ENCODE data around the gene PRRC2A. TPM values are rescaled to one million over a fixed set of nuclear protein-coding genes. Genes with fewer than 3 reads are reported as not detected.

The PRRC2A gene
- total and polyA plus RNA-seq, 4 donors, result 73.7 to 157 (median 103) TPM

- no peaks in the 10 kb centered on the region for H3K27me3 ChIP-seq (ENCODE audit: control insufficient read depth in 3 of 3, insufficient read depth in 3 of 3, low read length in 2 of 3)
- H3K4me1 ChIP-seq (ENCODE audit: control insufficient read depth in 5 of 5, insufficient read depth in 5 of 5, low read length in 5 of 5), result no peaks in the 10 kb centered on the region
- no peak overlapping the region for H3K4me3 ChIP-seq
- TF ChIP-seq CTCF (IDR thresholded peaks at IDR 0.05; ENCODE audit: control extremely low read depth, extremely low read depth), result no peak
- ATAC-seq (ENCODE audit: insufficient read depth, low FRiP score) (no peak), DNase-seq (no peak)
- no peaks in the 10 kb centered on the region for H3K9me3 ChIP-seq (ENCODE audit: control insufficient read depth in 4 of 4, insufficient read depth in 3 of 4, low read length in 3 of 4)
- WGBS, 2 donors, result 91 to 94% methylated on average over 7 of the region's 7 CpGs
- H3K27ac ChIP-seq (ENCODE audit: low read depth in 1 of 2, low read length in 1 of 2), result no peak overlapping the region
- no peak overlapping the region for H3K9ac ChIP-seq (ENCODE audit: insufficient read depth in 1 of 2, low read length in 2 of 2)
- H3K36me3 ChIP-seq (ENCODE audit: control insufficient read depth in 4 of 4, insufficient read depth in 4 of 4, low read length in 4 of 4), result peaks cover 52 to 90% (median 77%) of the 10 kb centered on the region in 4 donors
Measured at GRCh38 chr6:31629014-31629413, 8.5 kb downstream of the PRRC2A start.

DNA sequence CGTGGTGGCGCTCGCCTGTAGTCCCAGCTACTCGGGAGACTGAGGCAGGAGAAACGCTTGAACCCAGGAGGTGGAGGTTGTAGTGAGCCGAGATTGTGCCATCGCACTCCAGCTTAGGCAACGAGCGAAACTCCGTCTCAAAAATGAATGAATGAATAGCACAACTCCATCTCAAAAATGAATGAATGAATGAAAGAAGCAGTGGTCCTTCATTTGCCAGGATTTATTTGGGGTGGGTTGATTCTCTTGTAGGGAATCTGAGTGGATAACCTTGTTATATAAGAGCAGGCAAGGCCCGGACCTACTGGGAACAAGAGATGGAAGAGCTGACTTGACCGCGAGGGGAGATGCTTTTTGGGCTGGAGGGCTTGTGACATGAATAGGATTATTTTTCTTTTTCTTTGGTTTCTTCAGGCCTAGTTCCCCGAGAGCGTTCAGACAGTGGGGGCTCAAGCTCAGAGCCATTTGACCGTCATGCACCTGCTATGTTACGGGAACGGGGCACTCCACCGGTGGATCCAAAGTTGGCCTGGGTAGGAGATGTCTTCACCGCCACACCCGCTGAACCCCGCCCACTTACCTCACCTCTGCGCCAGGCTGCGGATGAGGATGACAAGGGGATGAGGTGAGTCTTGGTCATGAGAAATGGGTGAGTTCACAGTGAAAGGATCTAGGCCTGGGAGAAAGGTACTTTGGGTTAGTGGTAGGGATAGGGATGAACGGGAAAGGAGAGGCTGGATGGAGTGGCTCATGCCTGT, 9.8 kb downstream of the PRRC2A start:
- Histone ChIP-seq H3K27me3 (ENCODE audit: control insufficient read depth in 3 of 3, insufficient read depth in 3 of 3, low read length in 2 of 3) (no peaks in the 10 kb centered on the region), H3K4me1 (ENCODE audit: control insufficient read depth in 5 of 5, insufficient read depth in 5 of 5, low read length in 5 of 5) (no peaks in the 10 kb centered on the region), H3K9ac (ENCODE audit: insufficient read depth in 1 of 2, low read length in 2 of 2) (no peak overlapping the region), H3K36me3 (ENCODE audit: control insufficient read depth in 4 of 4, insufficient read depth in 4 of 4, low read length in 4 of 4) (peaks cover 55 to 91% (median 78%) of the 10 kb centered on the region in 4 donors), H3K4me3 (no peak overlapping the region), H3K9me3 (ENCODE audit: control insufficient read depth in 4 of 4, insufficient read depth in 3 of 4, low read length in 3 of 4) (no peaks in the 10 kb centered on the region), H3K27ac (ENCODE audit: low read depth in 1 of 2, low read length in 1 of 2) (no peak overlapping the region)
- TF ChIP-seq CTCF (IDR thresholded peaks at IDR 0.05; ENCODE audit: control extremely low read depth, extremely low read depth), result no peak
- DNase-seq (no peak), ATAC-seq (ENCODE audit: insufficient read depth, low FRiP score) (no peak)
- 93 to 96% methylated on average over 25 of the region's 25 CpGs for WGBS, 2 donors

DNA sequence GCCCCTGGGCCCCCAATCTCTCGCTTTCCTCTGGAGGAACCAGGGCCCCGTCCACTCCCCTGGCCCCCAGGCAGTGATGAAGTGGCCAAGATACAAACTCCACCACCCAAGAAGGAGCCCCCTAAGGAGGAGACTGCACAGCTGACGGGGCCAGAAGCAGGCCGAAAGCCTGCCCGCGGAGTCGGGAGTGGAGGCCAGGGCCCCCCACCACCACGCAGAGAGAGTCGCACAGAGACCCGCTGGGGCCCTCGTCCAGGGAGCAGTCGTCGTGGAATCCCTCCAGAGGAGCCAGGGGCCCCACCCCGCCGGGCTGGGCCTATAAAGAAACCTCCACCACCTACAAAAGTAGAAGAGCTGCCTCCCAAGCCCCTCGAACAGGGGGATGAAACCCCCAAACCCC, 10.7 kb downstream of the PRRC2A start:
- no peak for TF ChIP-seq CTCF (IDR thresholded peaks at IDR 0.05; ENCODE audit: control extremely low read depth, extremely low read depth)
- Histone ChIP-seq H3K9ac (ENCODE audit: insufficient read depth in 1 of 2, low read length in 2 of 2) (no peak overlapping the region), H3K4me3 (no peak overlapping the region), H3K36me3 (ENCODE audit: control insufficient read depth in 4 of 4, insufficient read depth in 4 of 4, low read length in 4 of 4) (peaks cover 54 to 90% (median 75%) of the 10 kb centered on the region in 4 donors), H3K27ac (ENCODE audit: low read depth in 1 of 2, low read length in 1 of 2) (no peak overlapping the region), H3K4me1 (ENCODE audit: control insufficient read depth in 5 of 5, insufficient read depth in 5 of 5, low read length in 5 of 5) (no peaks in the 10 kb centered on the region), H3K9me3 (ENCODE audit: control insufficient read depth in 4 of 4, insufficient read depth in 3 of 4, low read length in 3 of 4) (no peaks in the 10 kb centered on the region), H3K27me3 (ENCODE audit: control insufficient read depth in 3 of 3, insufficient read depth in 3 of 3, low read length in 2 of 3) (no peaks in the 10 kb centered on the region)
- DNase-seq, result no peak
- WGBS, 2 donors, result 91% methylated on average over 16 of the region's 16 CpGs
- ATAC-seq (ENCODE audit: insufficient read depth, low FRiP score), result no peak
